ENCODE results near the gene RUNDC3A. TPM values are rescaled to one million over a fixed set of nuclear protein-coding genes. Genes with fewer than 3 reads are reported as not detected.

RUNDC3A gene
- total RNA-seq, 1 donor from 2014 or later, result 10.3 TPM

DNA sequence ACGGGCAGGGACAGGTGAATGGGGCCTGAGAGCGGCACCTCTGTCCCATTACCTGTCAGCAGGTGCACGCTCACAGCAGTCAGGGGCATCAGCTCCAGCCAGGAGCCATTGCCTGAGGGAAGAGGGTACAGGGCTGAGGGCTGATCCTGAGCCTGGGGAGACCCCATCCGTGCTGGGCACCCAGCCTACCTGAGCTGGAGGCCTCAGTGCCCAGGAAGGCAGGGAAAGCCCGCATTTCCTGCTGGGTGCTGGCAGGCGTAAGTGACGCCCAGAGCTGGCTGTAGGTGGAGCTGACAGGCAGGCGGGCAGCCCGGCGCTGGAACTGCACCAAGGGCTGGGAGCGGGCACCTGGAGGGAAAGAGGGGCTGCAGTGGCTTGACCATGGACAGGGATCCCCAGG lies 47.8 kb downstream of the RUNDC3A start:
- no peak overlapping the region for H3K27ac Mint-ChIP-seq
- TF ChIP-seq, protein P1, sequence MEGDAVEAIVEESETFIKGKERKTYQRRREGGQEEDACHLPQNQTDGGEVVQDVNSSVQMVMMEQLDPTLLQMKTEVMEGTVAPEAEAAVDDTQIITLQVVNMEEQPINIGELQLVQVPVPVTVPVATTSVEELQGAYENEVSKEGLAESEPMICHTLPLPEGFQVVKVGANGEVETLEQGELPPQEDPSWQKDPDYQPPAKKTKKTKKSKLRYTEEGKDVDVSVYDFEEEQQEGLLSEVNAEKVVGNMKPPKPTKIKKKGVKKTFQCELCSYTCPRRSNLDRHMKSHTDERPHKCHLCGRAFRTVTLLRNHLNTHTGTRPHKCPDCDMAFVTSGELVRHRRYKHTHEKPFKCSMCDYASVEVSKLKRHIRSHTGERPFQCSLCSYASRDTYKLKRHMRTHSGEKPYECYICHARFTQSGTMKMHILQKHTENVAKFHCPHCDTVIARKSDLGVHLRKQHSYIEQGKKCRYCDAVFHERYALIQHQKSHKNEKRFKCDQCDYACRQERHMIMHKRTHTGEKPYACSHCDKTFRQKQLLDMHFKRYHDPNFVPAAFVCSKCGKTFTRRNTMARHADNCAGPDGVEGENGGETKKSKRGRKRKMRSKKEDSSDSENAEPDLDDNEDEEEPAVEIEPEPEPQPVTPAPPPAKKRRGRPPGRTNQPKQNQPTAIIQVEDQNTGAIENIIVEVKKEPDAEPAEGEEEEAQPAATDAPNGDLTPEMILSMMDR (conservative IDR thresholded peaks at IDR 0.05), result no peak
- H3K4me3 Mint-ChIP-seq, result no peak overlapping the region
- peaks cover 23% of the 10 kb centered on the region for H3K4me1 Mint-ChIP-seq (ENCODE audit: unreplicated experiment)
- H3K9me3 Mint-ChIP-seq, result no peaks in the 10 kb centered on the region
- no peaks in the 10 kb centered on the region for H3K27me3 Mint-ChIP-seq
- DNase-seq (ENCODE audit: extremely low spot score, unreplicated experiment), result no peak
- H3K36me3 Mint-ChIP-seq, result peaks cover 4% of the 10 kb centered on the region

DNA sequence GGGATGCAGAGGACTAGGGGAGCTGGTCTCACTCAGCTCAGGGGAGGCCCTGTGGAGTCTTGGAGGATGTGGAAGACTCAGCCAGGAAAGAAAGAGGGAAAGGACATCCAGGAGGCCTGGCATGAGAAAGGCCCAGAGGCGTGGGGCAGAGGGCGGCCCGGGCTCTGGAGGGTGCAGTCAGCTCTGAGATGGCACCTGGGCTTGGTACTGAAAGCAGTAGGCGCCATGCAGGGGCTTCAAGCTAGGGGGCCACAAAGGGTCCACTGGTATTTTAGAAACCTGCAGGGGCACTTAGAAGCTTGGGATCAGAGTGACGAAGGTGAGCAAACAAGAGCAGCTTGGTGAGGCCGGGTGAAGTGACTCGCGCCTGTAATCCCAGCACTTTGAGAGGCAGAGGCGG lies 49.7 kb downstream of the RUNDC3A start:
- Mint-ChIP-seq H3K36me3 (peaks cover under 1% of the 10 kb centered on the region), H3K27ac (no peak overlapping the region), H3K27me3 (no peaks in the 10 kb centered on the region), H3K4me1 (ENCODE audit: unreplicated experiment) (peaks cover 26% of the 10 kb centered on the region), H3K4me3 (no peak overlapping the region), H3K9me3 (no peaks in the 10 kb centered on the region)
- DNase-seq (ENCODE audit: extremely low spot score, unreplicated experiment), result no peak
- TF ChIP-seq, protein P1 (conservative IDR thresholded peaks at IDR 0.05), result no peak

DNA sequence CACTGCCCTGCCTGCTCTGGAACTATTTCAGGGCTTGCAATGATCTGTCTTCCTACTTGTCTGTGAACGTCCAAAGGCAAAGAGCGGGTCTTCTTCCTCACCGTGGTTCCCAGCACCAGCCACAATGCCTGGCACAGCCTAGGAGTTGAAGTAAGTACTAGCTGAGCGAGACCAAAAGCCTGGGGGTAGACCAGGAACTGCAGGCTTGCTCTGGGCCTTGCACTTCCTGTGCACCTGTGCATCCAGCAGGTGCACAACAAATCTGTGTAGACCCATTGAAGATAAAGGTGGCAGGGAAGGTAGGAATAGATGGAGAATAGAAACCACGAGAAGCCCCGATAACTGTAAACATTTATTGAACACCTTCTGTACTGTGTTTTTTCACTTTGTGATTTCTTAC lies 50.6 kb downstream of the RUNDC3A start:
- Mint-ChIP-seq H3K27ac (no peak overlapping the region), H3K4me1 (ENCODE audit: unreplicated experiment) (peaks cover 28% of the 10 kb centered on the region), H3K36me3 (no peaks in the 10 kb centered on the region), H3K4me3 (peak overlapping the region; percentile 52), H3K9me3 (no peaks in the 10 kb centered on the region), H3K27me3 (no peaks in the 10 kb centered on the region)
- DNase-seq (ENCODE audit: extremely low spot score, unreplicated experiment), result no peak
- TF ChIP-seq, protein P1 (conservative IDR thresholded peaks at IDR 0.05), result no peak

DNA sequence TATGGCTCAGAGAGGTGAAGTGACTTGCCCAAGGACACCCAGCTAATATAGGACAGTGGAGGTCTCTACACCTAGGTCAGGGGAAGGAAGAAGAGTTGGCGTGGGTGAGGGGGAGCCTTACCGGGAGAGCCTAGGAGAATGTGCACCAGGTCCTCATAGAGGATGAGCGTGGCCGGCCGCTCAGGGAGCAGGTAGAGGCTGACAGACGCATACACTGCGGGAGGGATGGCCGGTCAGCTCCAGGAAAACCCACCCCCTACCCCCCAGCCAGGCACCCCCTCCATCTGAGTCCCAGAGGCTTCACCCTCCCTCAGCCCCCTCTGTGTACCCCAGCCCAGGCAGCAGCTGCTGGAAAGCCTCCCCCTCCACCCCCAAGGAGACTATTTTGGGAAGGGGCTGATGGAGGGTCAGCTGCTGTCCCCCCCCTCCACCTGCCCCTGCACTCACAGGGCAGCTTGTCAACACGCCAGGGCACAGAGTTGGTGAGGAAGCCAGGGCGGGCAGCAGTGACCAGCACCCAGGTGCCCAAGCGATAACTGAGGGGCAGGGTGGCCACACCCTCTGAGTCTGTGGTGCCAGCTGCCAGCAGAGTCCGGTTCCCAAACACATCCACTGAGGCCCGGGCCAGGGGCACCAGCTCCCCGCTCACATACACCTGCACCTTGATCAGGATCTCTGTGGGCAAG lies 51.2 kb downstream of the RUNDC3A start:
- Mint-ChIP-seq H3K4me1 (ENCODE audit: unreplicated experiment) (peaks cover 30% of the 10 kb centered on the region), H3K36me3 (no peaks in the 10 kb centered on the region), H3K9me3 (no peaks in the 10 kb centered on the region), H3K27ac (no peak overlapping the region), H3K4me3 (peak overlapping the region; percentile 52), H3K27me3 (no peaks in the 10 kb centered on the region)
- TF ChIP-seq, protein P1 (conservative IDR thresholded peaks at IDR 0.05), result no peak
- DNase-seq (ENCODE audit: extremely low spot score, unreplicated experiment), result no peak

DNA sequence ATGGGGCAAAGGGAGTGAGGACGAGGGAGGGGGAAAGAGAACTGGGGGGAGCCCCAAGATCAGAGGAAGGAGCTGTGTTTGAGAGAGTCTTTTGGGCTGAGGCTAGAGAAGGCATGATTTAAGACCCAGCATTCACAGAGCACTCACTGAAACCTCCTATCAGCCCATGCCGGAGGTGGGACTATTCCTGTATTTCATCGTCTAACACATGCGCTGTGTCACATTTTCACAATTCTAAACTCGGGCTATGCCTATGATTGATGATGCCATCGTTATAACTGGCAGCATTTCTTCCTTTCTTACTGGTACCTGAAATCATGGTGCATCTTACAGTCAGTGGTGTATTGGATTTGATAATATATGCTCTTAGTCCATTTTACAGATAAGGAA lies 51.7 kb downstream of the RUNDC3A start:
- H3K9me3 Mint-ChIP-seq, result no peaks in the 10 kb centered on the region
- no peak for DNase-seq (ENCODE audit: extremely low spot score, unreplicated experiment)
- H3K4me3 Mint-ChIP-seq, result peak overlapping the region; percentile 69
- H3K4me1 Mint-ChIP-seq (ENCODE audit: unreplicated experiment), result peaks cover 30% of the 10 kb centered on the region
- no peak overlapping the region for H3K27ac Mint-ChIP-seq
- TF ChIP-seq, protein P1 (conservative IDR thresholded peaks at IDR 0.05), result no peak
- peaks cover 3% of the 10 kb centered on the region for H3K27me3 Mint-ChIP-seq
- H3K36me3 Mint-ChIP-seq, result no peaks in the 10 kb centered on the region

Measured in type B pancreatic cell (in vitro differentiated cells).